OCI-LY3 (cell line): ENCODE data around the gene COX20.
"Not testable (repeated sequence)": the region's sequence is repeated elsewhere in the genome, so short reads cannot be mapped to it uniquely, and the experiment has no call there.

Source experiments
- H2AFZ ChIP-seq: fragments of 200-600, 300-600 bp; shearing (Covaris generic); 2 replicates; pipeline ENCODE4 v1.6.0; 2014; ENCODE audit warnings: antibody characterized with exemption, low read depth, low read length
- H3K27ac ChIP-seq: fragments of 200-600, 300-600 bp; sonication (generic); 2 replicates; pipeline ENCODE4 v1.5.1; 2014; ENCODE audit warnings: mild to moderate bottlenecking, low read length, moderate library complexity, mixed read lengths
- H3K27me3 ChIP-seq: fragments of 200-600, 300-600 bp; sonication (generic); 2 replicates; pipeline ENCODE4 v1.6.1; 2014; ENCODE audit warnings: low read depth, low read length, mixed read lengths
- H3K36me3 ChIP-seq: fragments of 200-600, 300-600 bp; sonication (generic); replicated peaks from 2 replicates; pipeline ENCODE3; 2014; ENCODE audit warnings: low read depth, low read length, mixed read lengths
- H3K4me1 ChIP-seq: fragments of 300-600, 200-600 bp; sonication (generic); 2 replicates; pipeline ENCODE4 v1.6.1; 2014; ENCODE audit warnings: low read length, mixed read lengths
- H3K4me2 ChIP-seq: fragments of 200-600, 300-600 bp; sonication (generic); 2 replicates; pipeline ENCODE4 v1.6.1; 2014; ENCODE audit warnings: low read length, mixed read lengths
- H3K4me3 ChIP-seq: fragments of 300-600, 200-600 bp; sonication (generic); 2 replicates; pipeline ENCODE4 v1.5.1; 2014; ENCODE audit warnings: antibody characterized with exemption, mild to moderate bottlenecking, low read length, moderate library complexity
- H3K79me2 ChIP-seq: fragments of 300-600, 200-600 bp; shearing (Covaris generic); 2 replicates; pipeline ENCODE4 v1.6.1; 2014; ENCODE audit warnings: mild to moderate bottlenecking, low read length, mixed read lengths
- H3K9ac ChIP-seq: fragments of 300-600, 200-600 bp; shearing (Covaris generic); 2 replicates; pipeline ENCODE4 v1.6.0; 2014; ENCODE audit warnings: mild to moderate bottlenecking, low read length, moderate library complexity
- H3K9me3 ChIP-seq: fragments of 200-600, 300-600 bp; shearing (Covaris generic); 2 replicates; pipeline ENCODE4 v1.6.1; 2014; ENCODE audit warnings: low read length, mixed read lengths; ENCODE audit not compliant: insufficient read depth
- H4K20me1 ChIP-seq: fragments of 200-600, 300-600 bp; sonication (generic); 2 replicates; pipeline ENCODE4 v1.6.1; 2016; ENCODE audit warnings: low read length, mixed read lengths; ENCODE audit not compliant: insufficient read depth
- CTCF ChIP-seq: fragments of 200-600, 300-600 bp; sonication (generic); IDR thresholded peaks from 2 replicates; pipeline ENCODE4 v1.5.1; 2014; ENCODE audit warnings: antibody characterized with exemption, low read length, low read depth
- EZH2phosphoT487 ChIP-seq: fragments of 200-600 bp; shearing (Covaris generic); IDR thresholded peaks from 2 replicates; pipeline ENCODE4 v1.6.1; 2018; ENCODE audit warnings: antibody characterized with exemption, mixed run types, low read depth

The COX20 gene

GRCh38 chr1:244791061-244791460 is 44.4 kb upstream of the COX20 start:
- Histone ChIP-seq H3K27me3 (peaks cover 12% of the 10 kb centered on the region), H2AFZ (no peak overlapping the region), H3K9me3 (no peaks in the 10 kb centered on the region), H3K4me1 (peaks cover 24% of the 10 kb centered on the region), H3K36me3 (no peaks in the 10 kb centered on the region), H3K4me3 (no peak overlapping the region), H3K4me2 (no peak overlapping the region), H4K20me1 (no peaks in the 10 kb centered on the region), H3K27ac (no peak overlapping the region), H3K9ac (no peak overlapping the region), H3K79me2 (no peaks in the 10 kb centered on the region)
- TF ChIP-seq EZH2phosphoT487 (no peak), CTCF (no peak)

- Histone ChIP-seq H3K27me3 (peaks cover 12% of the 10 kb centered on the region), H3K9me3 (no peaks in the 10 kb centered on the region), H3K79me2 (no peaks in the 10 kb centered on the region), H4K20me1 (no peaks in the 10 kb centered on the region), H3K27ac (no peak overlapping the region), H2AFZ (no peak overlapping the region), H3K36me3 (no peaks in the 10 kb centered on the region), H3K4me1 (peaks cover 24% of the 10 kb centered on the region), H3K9ac (no peak overlapping the region), H3K4me2 (no peak overlapping the region), H3K4me3 (no peak overlapping the region)
- TF ChIP-seq CTCF (no peak), EZH2phosphoT487 (no peak)
Observed at GRCh38 chr1:244792188-244792850, 43.1 kb upstream of the COX20 start.

GRCh38 chr1:244794071-244794470 is 41.4 kb upstream of the COX20 start:
- TF ChIP-seq CTCF, result no peak
- TF ChIP-seq EZH2phosphoT487, result no peak
- H3K9ac ChIP-seq, result no peak overlapping the region
- H3K4me3 ChIP-seq, result no peak overlapping the region
- H4K20me1 ChIP-seq, result no peaks in the 10 kb centered on the region
- H3K27ac ChIP-seq, result no peak overlapping the region
- peaks cover 24% of the 10 kb centered on the region for H3K27me3 ChIP-seq
- peaks cover 14% of the 10 kb centered on the region for H3K4me1 ChIP-seq
- no peaks in the 10 kb centered on the region for H3K36me3 ChIP-seq
- H3K9me3 ChIP-seq, result no peaks in the 10 kb centered on the region
- H3K79me2 ChIP-seq, result no peaks in the 10 kb centered on the region
- no peak overlapping the region for H2AFZ ChIP-seq
- H3K4me2 ChIP-seq, result no peak overlapping the region

GRCh38 chr1:244794516-244794915 is 40.9 kb upstream of the COX20 start:
- H3K27ac ChIP-seq, H3K79me2 ChIP-seq, H4K20me1 ChIP-seq, H3K4me2 ChIP-seq, H3K36me3 ChIP-seq, H3K9ac ChIP-seq, H3K4me3 ChIP-seq, H2AFZ ChIP-seq, H3K9me3 ChIP-seq: not testable (repeated sequence)
- Histone ChIP-seq H3K27me3 (peaks cover 24% of the 10 kb centered on the region), H3K4me1 (peaks cover 11% of the 10 kb centered on the region)
